ENCODE results near the gene ZFHX3. TPM values are rescaled to one million over a fixed set of nuclear protein-coding genes. Genes with fewer than 3 reads are reported as not detected.

Gene ZFHX3
- total RNA-seq, 1 experiment from 2014 or later, result 21.8 TPM

GRCh38 chr16:72884573-72884972, 163.4 kb downstream of the ZFHX3 start:
- H3K36me3 ChIP-seq (ENCODE audit: insufficient read depth, low read length, poor library complexity, severe bottlenecking), result no peaks in the 10 kb centered on the region
- H3K9me3 ChIP-seq (ENCODE audit: low read depth, low read length, poor library complexity, severe bottlenecking), result no peaks in the 10 kb centered on the region
- H3K27ac ChIP-seq (ENCODE audit: low read depth, low read length, poor library complexity, severe bottlenecking), result no peak overlapping the region
- no TSS peak for BruUV-seq (replicated peaks)
- no peak overlapping the region for H3K4me3 ChIP-seq (ENCODE audit: low read depth, low read length, poor library complexity, severe bottlenecking)
- CTCF ChIA-PET, result no interaction called here
- H3K27me3 ChIP-seq (replicated peaks; ENCODE audit: insufficient read depth, low read depth, low read length, poor library complexity), result no peaks in the 10 kb centered on the region
- DNase-seq (ENCODE audit: low spot score), result no peak
- intact Hi-C loops (cut with micrococcal nuclease; ENCODE audit: unreplicated experiment), result no loop called here
- POLR2A ChIA-PET (ENCODE audit: low non-redundant PET), result no interaction called here
- no peaks in the 10 kb centered on the region for H3K4me1 ChIP-seq (ENCODE audit: insufficient read depth, low read length, poor library complexity, severe bottlenecking)
- no peak for TF ChIP-seq CTCF (conservative IDR thresholded peaks at IDR 0.05; ENCODE audit: low read depth, low read length)
- no peak for TF ChIP-seq EZH2 (IDR thresholded peaks at IDR 0.05; ENCODE audit: borderline replicate concordance, low read depth, low read length, poor library complexity, severe bottlenecking)

- Histone ChIP-seq H3K4me3 (ENCODE audit: low read depth, low read length, poor library complexity, severe bottlenecking) (no peak overlapping the region), H3K36me3 (ENCODE audit: insufficient read depth, low read length, poor library complexity, severe bottlenecking) (no peaks in the 10 kb centered on the region), H3K27ac (ENCODE audit: low read depth, low read length, poor library complexity, severe bottlenecking) (no peak overlapping the region), H3K9me3 (ENCODE audit: low read depth, low read length, poor library complexity, severe bottlenecking) (no peaks in the 10 kb centered on the region), H3K4me1 (ENCODE audit: insufficient read depth, low read length, poor library complexity, severe bottlenecking) (no peaks in the 10 kb centered on the region), H3K27me3 (replicated peaks; ENCODE audit: insufficient read depth, low read depth, low read length, poor library complexity) (no peaks in the 10 kb centered on the region)
- no peak for DNase-seq (ENCODE audit: low spot score)
- TF ChIP-seq CTCF (conservative IDR thresholded peaks at IDR 0.05; ENCODE audit: low read depth, low read length) (no peak), EZH2 (IDR thresholded peaks at IDR 0.05; ENCODE audit: borderline replicate concordance, low read depth, low read length, poor library complexity, severe bottlenecking) (no peak)
- ChIA-PET POLR2A (ENCODE audit: low non-redundant PET) (no interaction called here), CTCF (interaction anchor here (0.7 kb wide), 2 partner anchors 35 to 59 kb away, joined by 3 read pairs; no protein-coding TSS in a partner anchor)
- BruUV-seq (replicated peaks), result no TSS peak
- intact Hi-C loops (cut with micrococcal nuclease; ENCODE audit: unreplicated experiment), result no loop called here
Observed at GRCh38 chr16:72884037-72884436, 163.9 kb downstream of the ZFHX3 start.

- Histone ChIP-seq H3K4me1 (ENCODE audit: insufficient read depth, low read length, poor library complexity, severe bottlenecking) (peaks cover 40% of the 10 kb centered on the region), H3K4me3 (ENCODE audit: low read depth, low read length, poor library complexity, severe bottlenecking) (no peak overlapping the region), H3K36me3 (ENCODE audit: insufficient read depth, low read length, poor library complexity, severe bottlenecking) (no peaks in the 10 kb centered on the region), H3K27me3 (replicated peaks; ENCODE audit: insufficient read depth, low read depth, low read length, poor library complexity) (no peaks in the 10 kb centered on the region), H3K27ac (ENCODE audit: low read depth, low read length, poor library complexity, severe bottlenecking) (no peak overlapping the region), H3K9me3 (ENCODE audit: low read depth, low read length, poor library complexity, severe bottlenecking) (no peaks in the 10 kb centered on the region)
- intact Hi-C loops (cut with micrococcal nuclease; ENCODE audit: unreplicated experiment), result no loop called here
- POLR2A ChIA-PET (ENCODE audit: low non-redundant PET), result no interaction called here
- CTCF ChIA-PET, result interaction anchor here (0.6 kb wide), 1 partner anchor 158 kb away, joined by 12 read pairs; no protein-coding TSS in a partner anchor
- no peak for DNase-seq (ENCODE audit: low spot score)
- BruUV-seq (replicated peaks), result no TSS peak
- TF ChIP-seq EZH2 (IDR thresholded peaks at IDR 0.05; ENCODE audit: borderline replicate concordance, low read depth, low read length, poor library complexity, severe bottlenecking) (no peak), CTCF (conservative IDR thresholded peaks at IDR 0.05; ENCODE audit: low read depth, low read length) (no peak)
Observed at GRCh38 chr16:72879846-72880245, 168.1 kb downstream of the ZFHX3 start.

Measured in A673 (cell line).